HEK293 (cell line): ENCODE results near the gene DCAF15.

ENCODE experiments used
- CTCF ChIA-PET: fragments of 350-600 bp; formaldehyde crosslinking; extraction: SDS; loops from one replicate; lab custom pipeline; 2021; ENCODE audit warnings: antibody characterized with exemption; lab: Yijun Ruan, JAX
- POLR2A ChIA-PET: fragments of 300-600 bp; formaldehyde crosslinking; extraction: SDS; loops from one replicate; lab custom pipeline; 2020; ENCODE audit warnings: antibody characterized with exemption, inconsistent platforms; lab: Yijun Ruan, JAX
- H3K27ac ChIP-seq: fragments of 200-500 bp; sonication (Bioruptor generic); 2 replicates; pipeline ENCODE4 v1.5.1; 2014; ENCODE audit warnings: low read depth, low read length, control low read depth, inconsistent platforms; ENCODE audit errors: extremely low read depth
- H3K36me3 ChIP-seq, 2 experiments: fragments of 200-500 bp in 1 of 2; sonication (Bioruptor generic) in 1 of 2; 1 replicate in 1 of 2; 2 replicates in 1 of 2; pipeline ENCODE4 v1.5.1; 2014 to 2017; ENCODE audit warnings: inconsistent platforms in 2 of 2, low read length in 2 of 2; ENCODE audit not compliant: control insufficient read depth in 2 of 2, insufficient read depth in 1 of 2
- H3K4me1 ChIP-seq: fragments of 200-500 bp; sonication (Bioruptor generic); 2 replicates; pipeline ENCODE4 v1.5.1; 2014; ENCODE audit warnings: mild to moderate bottlenecking, low read length, inconsistent platforms; ENCODE audit not compliant: control insufficient read depth, insufficient read depth
- H3K4me3 ChIP-seq: 2 replicates; pipeline ENCODE4 v1.5.1; 2011; ENCODE audit warnings: low read depth, mild to moderate bottlenecking, control low read depth, low read length, moderate library complexity
- H3K9me3 ChIP-seq: fragments of 200-500 bp; sonication (Bioruptor generic); 2 replicates; pipeline ENCODE4 v1.5.1; 2014; ENCODE audit warnings: low read depth, low read length, inconsistent platforms; ENCODE audit not compliant: control insufficient read depth, insufficient read depth
- CTCF ChIP-seq: fragments of 450-650 bp; formaldehyde crosslinking; IDR thresholded peaks from 2 replicates; pipeline ENCODE4 v1.5.1; 2016; ENCODE audit warnings: missing biosample characterization, missing genetic modification characterization
- HIC1 ChIP-seq: fragments of 450-650 bp; formaldehyde crosslinking; IDR thresholded peaks from 2 replicates; pipeline ENCODE4 v1.5.1; 2016; ENCODE audit warnings: missing biosample characterization, missing genetic modification characterization
- KLF17 ChIP-seq: fragments of 450-650 bp; formaldehyde crosslinking; IDR thresholded peaks from 2 replicates; pipeline ENCODE4 v1.5.1; 2016; ENCODE audit warnings: missing biosample characterization, missing genetic modification characterization
- ZNF121 ChIP-seq: fragments of 450-650 bp; formaldehyde crosslinking; IDR thresholded peaks from 2 replicates; pipeline ENCODE4 v1.5.1; 2016; ENCODE audit warnings: missing biosample characterization, missing genetic modification characterization
- ZNF488 ChIP-seq: fragments of 450-650 bp; formaldehyde crosslinking; IDR thresholded peaks from 2 replicates; pipeline ENCODE4 v1.5.1; 2016; ENCODE audit warnings: missing biosample characterization, missing genetic modification characterization
- ZNF560 ChIP-seq: fragments of 450-650 bp; formaldehyde crosslinking; IDR thresholded peaks from 2 replicates; pipeline ENCODE4 v1.5.1; 2017; ENCODE audit warnings: missing biosample characterization, missing genetic modification characterization, borderline replicate concordance
- ZNF704 ChIP-seq: fragments of 450-650 bp; formaldehyde crosslinking; IDR thresholded peaks from 2 replicates; pipeline ENCODE4 v1.5.1; 2016; ENCODE audit warnings: missing biosample characterization, missing genetic modification characterization
- ZNF707 ChIP-seq: fragments of 450-650 bp; formaldehyde crosslinking; IDR thresholded peaks from 2 replicates; pipeline ENCODE4 v1.5.1; 2016; ENCODE audit warnings: missing biosample characterization, missing genetic modification characterization

Gene DCAF15

GRCh38 chr19:13926715-13927114, 25.6 kb upstream of the DCAF15 start (continued):
- no peak for TF ChIP-seq KLF17 (tag by site-specific recombination)

- Histone ChIP-seq H3K4me3 (no peak overlapping the region), H3K4me1 (no peaks in the 10 kb centered on the region), H3K9me3 (no peaks in the 10 kb centered on the region), H3K27ac (no peak overlapping the region), H3K36me3 (peaks cover 12 to 50% of the 10 kb centered on the region in 2 experiments; a peak in 2 of 3 replicates)
- ChIA-PET CTCF (no interaction called here), POLR2A (interaction anchor here (0.6 kb wide), 1 partner anchor 875 kb away, joined by 6 read pairs; no protein-coding TSS in a partner anchor)
- TF ChIP-seq ZNF707 (no peak), HIC1 (tag by site-specific recombination) (peak; percentile 54), ZNF121 (tag by site-specific recombination) (no peak)
Measured at GRCh38 chr19:13929340-13929739, 23.0 kb upstream of the DCAF15 start.

DNA sequence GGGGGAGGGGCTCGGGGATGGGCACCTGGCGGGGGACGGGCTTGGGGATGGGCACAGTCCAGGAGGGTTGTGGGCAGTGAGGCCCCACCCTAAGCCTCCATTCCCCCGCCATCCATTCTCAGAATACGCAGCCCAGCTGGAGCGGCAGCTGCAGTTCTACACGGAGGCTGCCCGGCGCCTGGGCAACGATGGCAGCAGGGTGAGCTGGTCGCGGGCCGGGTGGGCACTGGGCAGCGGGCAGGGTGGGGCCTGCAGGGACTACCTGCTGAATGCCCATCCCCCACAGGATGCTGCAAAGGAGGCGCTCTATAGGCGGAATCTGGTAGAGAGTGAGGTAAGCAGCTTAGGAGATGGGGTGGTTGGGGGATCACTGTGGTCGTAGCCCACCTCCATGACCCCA, 22.4 kb upstream of the DCAF15 start:
- CTCF ChIA-PET, result interaction anchor here (1.0 kb wide), 1 partner anchor 22 kb away, joined by 4 read pairs; no protein-coding TSS in a partner anchor
- H3K4me1 ChIP-seq, result no peaks in the 10 kb centered on the region
- no peak overlapping the region for H3K4me3 ChIP-seq
- H3K27ac ChIP-seq, result no peak overlapping the region
- peaks cover 8 to 44% of the 10 kb centered on the region in 2 experiments; a peak in 2 of 3 replicates for H3K36me3 ChIP-seq
- TF ChIP-seq ZNF560 (tag by site-specific recombination), result no peak
- TF ChIP-seq ZNF488 (tag by site-specific recombination), result no peak
- no peak for TF ChIP-seq CTCF (tag by site-specific recombination)
- no peak for TF ChIP-seq ZNF704 (tag by site-specific recombination)
- TF ChIP-seq HIC1 (tag by site-specific recombination), result peak; percentile 43; the same call in 1 of the 2 replicates
- POLR2A ChIA-PET, result interaction anchor here (0.7 kb wide), 1 partner anchor 197 kb away, joined by 4 read pairs; no protein-coding TSS in a partner anchor
- no peaks in the 10 kb centered on the region for H3K9me3 ChIP-seq
